Fibroblast of upper back skin (primary cell): ENCODE data around the gene FEN1.

ENCODE experiments used
- DNase-seq: peaks from one replicate; pipeline ENCODE4 v3.0.0-alpha.2; 2013

The FEN1 gene

DNA sequence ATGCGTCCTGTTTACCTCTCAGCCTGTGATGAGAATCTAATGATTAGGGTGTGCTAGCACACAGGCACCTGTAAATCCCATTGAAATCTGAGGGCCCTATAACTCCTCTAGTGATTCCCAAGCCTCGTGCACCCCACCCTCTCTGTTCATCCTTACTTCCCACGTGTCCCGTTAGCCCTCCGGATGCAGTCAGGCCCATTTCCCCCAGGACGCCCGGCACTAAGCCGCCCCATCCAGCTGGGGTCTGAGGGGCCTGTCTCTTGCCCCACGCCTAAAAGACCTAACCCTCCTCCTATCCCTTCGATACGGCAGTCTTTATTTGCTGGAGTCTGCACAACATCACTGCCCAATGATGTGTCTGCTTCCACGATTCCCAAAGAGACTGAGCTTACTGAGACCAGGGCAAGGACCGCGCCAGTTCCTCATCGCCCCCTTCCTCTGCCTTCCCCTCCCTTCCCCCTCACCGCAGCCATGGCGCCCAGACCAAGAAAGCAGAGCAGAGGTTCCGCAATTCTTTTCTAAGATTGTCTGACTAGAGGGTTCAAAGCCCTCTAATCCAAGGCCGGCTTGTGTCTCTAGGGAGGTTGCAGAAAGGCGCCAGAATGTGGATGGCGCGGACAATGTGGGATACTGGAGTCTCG, 34.3 kb downstream of the FEN1 start:
- DNase-seq, result no peak

DNA sequence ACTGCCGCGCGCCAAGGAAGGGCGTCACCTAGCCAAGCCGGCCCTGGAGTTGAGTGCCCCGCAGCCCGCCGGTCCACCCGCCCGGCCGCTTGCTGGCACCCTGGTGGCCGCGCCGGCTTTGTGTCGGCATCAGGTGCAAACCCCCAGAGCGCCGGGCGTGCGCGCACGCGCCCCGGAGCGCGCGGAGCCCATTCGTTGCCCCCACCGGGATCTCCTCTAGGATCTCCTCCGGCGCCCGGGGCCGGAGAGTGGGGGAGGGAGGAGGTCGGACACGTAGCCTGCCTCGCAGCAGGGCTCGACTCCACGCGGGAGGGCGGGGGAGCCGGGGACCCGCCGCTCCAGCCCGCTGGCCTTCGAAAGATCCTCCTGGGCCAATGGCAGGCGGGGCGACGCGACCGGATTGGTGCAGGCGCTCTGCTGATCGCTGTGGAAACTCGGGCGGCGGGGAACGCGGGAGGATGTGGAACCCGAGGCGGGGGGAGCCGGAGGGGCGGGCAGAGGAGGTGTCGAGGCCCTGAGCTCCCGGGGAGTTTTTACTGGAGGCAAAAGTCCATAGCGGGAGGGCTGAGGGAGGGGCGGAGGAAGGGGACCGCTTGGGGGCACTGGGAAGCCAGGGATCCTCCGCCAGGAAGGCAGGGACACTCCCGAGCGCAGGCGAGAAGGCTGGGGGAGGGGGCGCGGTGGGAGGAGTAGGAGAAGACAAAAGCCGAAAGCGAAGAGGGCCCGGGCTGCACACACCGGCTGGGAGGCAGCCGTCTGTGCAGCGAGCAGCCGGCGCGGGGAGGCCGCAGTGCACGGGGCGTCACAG, 35.1 kb downstream of the FEN1 start, which contains the start of gene FADS2:
Gene FADS2 (plus strand): TSS at position 730 of the 808 bp plus-strand sequence. CDS start 91 bp downstream, outside the sequence.
- DNase-seq, result peak; percentile 96

DNA sequence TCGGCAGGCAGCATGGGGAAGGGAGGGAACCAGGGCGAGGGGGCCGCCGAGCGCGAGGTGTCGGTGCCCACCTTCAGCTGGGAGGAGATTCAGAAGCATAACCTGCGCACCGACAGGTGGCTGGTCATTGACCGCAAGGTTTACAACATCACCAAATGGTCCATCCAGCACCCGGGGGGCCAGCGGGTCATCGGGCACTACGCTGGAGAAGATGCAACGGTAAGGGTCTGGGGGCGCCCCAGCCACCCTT, 35.6 kb downstream of the FEN1 start:
- no peak for DNase-seq

- DNase-seq, result peak; percentile 31
Measured at GRCh38 chr11:61828629-61829407, 36.1 kb downstream of the FEN1 start.

GRCh38 chr11:61829806-61830205, 37.1 kb downstream of the FEN1 start:
- DNase-seq, result no peak

DNA sequence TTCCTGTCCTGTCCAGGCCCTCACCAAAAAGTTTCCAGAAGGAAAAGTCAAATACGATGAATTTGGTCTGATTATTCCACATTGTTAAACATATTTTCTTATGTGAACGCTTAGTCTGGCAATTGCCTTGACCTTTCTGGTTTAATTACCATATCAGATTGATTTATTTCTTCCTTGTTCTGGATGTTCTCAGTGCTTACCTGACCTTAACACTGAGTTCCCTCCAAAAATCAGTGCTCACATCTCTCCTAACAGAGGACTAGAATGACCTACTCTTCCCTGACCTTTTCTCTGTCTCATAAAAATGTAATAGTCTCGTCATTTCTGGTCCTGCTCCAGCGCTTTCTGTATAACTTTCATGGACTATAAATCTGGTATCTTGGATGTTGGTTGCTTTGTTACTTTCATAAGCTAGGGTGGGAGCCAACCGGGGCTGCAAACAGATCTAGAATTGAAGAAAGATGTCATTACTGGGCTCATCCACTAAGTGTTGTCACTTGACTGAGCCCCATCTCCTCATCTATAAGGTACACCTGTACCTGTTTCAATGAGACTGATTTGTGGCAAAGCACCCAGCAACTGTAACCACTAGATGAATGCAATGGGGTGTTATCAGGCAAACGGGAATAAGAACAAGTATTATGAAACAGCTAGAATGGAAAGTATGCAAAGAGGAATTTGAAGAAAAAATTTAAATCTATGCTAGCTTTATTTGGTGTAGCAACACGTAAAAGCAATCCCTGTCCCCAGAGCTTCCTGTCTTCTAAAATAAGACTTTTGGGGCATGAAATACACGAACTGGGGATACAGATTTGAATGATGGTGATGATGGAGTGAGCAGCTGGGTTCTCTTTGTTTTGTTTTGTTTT, 37.8 kb downstream of the FEN1 start:
- peak; percentile 38 for DNase-seq

DNA sequence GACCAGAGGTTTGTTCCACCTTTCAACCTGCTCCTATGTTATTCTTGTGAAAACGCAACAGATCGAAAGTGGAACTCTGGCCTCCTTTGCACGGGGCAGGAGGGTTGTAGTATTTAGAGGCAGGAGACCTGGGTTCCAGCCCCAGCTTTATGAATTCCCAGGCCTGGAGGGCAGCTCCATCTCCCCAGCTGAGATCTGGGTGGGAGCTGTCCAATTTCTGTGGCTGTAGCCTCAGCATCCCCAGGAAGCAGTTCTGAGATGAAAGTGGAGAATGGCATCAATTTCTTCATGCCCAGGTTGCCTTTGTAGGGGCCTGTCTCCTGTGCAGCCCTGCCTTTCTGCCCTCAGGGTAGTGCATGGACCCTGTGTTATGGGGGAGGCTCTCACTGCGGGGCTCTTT, 39.5 kb downstream of the FEN1 start:
- DNase-seq, result no peak

DNA sequence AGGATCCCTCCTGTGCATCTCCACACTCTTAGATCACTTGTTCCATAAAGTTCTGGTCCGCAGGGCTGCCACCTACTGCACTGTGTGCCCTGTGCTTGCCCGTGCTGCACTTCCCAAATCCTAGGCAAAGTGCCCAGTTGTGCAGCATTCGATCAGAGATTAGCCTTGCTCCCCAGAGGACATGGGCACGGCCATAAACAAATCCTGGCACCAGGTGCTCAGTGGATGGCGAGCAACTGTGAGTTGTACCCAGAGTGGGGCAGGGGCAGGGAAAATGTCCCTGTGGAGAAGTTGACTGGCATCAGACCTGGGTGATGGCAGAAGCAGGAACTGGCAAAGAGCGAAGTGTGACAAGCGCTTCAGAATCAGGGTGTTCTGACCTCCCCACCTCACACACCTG, 40.0 kb downstream of the FEN1 start:
- no peak for DNase-seq

DNA sequence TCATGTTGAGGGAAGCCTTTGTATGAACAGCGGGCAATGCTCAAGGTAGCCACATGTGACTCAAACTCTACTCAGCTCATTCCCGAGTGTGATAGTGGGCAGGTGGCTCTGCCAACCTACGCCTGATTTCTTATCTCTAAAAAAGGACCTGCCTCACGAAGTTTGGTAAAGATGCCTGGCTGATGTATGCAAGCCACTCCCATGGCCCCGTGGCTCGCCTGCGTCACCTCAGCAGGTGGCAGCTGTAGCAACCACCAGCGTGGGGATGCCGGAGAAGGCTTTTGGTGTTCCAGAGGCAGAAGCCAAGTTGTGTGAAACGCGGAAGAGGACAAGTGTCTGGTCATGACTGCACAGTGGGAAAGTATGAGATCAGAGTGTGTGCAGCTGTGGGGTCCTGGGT, 40.8 kb downstream of the FEN1 start:
- DNase-seq, result no peak

DNA sequence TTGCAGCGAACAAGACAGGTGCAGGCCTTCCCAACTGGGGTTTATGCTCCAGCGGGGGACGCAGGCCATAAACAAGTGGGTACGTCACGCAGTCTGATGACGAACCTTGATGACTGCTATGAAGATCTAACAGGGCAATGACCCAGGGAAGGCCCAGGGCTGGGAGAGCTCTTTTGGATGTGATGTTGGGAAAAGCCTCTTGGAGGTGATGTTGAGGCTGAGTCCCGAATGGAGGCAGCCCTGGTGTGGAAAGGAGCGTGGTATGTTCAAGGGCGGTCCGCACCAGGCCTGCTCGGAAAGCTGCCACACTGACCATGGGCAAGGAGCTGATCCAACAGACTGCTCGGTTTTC, 41.2 kb downstream of the FEN1 start:
- DNase-seq, result no peak

- DNase-seq, result peak; percentile 74
Measured at GRCh38 chr11:61834278-61835048, 41.8 kb downstream of the FEN1 start.

DNA sequence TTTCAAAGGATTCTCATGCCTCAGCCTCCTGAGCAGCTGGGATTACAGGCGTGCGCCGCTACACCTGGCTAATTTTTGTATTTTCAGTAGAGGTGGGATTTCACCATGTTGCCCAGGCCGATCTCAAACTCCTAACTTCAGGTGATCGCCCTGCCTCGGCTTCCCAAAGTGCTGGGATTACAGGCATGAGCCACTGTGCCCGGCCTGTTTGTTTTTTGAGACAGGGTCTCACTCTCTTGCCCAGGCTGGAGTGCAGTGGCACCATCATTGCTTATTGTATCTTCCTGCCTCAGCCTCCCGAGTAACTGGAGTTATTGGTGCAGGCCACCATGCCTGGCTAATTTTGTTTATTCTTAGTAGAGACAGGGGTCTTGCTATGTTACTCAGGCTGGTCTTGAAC, 43.5 kb downstream of the FEN1 start:
- DNase-seq, result no peak

GRCh38 chr11:61837411-61838005, 44.8 kb downstream of the FEN1 start:
- no peak for DNase-seq

DNA sequence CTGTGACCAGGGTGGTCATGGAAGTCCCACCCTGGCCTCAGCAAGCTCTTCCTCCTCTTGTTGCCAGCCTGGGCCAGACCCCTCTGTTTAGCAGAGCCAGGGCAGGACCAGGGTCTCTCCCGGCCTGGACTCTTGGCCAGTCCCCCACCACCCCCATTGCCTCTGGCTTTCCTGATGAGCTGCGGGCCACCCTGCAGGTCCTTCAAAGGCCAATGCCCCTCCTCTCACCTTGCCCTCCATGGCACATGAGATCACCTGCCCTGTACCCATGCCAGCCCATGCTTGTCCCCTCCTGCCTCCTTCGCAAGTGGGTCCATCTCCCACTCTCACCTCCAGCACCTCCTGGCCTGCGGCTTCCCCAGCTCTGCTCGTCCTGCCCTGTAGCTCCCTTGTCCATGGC, 45.8 kb downstream of the FEN1 start:
- no peak for DNase-seq

DNA sequence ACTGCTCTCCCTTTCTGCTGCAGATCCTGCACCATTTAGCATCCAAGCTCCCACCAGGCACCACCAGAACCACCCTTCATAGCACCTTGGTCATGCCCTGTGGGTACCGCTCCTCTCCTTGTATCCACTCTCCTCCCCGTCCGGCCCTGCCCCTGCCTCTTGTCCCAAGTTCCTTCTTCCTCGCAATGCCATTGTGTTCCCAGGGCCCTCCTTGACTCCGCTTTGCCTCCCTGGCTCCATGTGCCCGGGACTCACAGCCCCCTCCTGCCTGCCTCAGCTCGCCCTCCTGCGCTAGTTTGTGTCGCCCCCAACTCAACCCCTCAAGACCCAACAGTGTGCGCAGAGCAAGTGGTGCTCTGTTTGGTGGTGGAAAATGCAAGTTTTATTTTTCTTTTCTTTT, 46.2 kb downstream of the FEN1 start:
- no peak for DNase-seq

DNA sequence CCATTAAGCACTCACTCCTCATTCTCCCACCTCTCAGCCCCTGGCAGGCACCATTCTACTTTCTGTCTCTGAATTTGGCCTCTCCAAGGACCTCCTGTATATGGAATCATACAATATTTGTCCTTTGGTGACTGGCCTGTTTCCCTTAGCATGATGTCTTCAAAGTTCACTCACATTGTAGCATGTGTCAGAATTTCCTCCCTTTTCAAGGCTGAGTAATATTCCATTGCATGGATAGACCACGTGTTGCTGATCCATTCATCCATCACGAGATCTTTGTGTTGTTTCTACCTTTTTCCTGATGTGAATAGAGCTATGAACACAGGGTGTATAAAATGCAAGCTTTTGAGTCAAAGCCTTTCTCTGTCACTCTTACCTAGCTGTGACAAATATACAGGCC, 47.0 kb downstream of the FEN1 start:
- DNase-seq, result no peak

DNA sequence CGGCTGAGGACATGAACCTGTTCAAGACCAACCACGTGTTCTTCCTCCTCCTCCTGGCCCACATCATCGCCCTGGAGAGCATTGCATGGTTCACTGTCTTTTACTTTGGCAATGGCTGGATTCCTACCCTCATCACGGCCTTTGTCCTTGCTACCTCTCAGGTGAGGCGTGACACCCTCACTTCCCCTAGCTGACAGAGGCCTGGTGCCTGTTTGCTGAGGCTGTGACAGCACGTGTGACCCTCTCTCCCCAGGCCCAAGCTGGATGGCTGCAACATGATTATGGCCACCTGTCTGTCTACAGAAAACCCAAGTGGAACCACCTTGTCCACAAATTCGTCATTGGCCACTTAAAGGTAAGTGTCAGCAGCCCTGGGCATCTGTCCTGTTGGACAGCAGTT, 47.7 kb downstream of the FEN1 start:
- no peak for DNase-seq

GRCh38 chr11:61841636-61842527, 49.2 kb downstream of the FEN1 start:
- DNase-seq, result no peak

- DNase-seq, result no peak
Measured at GRCh38 chr11:61842528-61842820, 49.8 kb downstream of the FEN1 start.

DNA sequence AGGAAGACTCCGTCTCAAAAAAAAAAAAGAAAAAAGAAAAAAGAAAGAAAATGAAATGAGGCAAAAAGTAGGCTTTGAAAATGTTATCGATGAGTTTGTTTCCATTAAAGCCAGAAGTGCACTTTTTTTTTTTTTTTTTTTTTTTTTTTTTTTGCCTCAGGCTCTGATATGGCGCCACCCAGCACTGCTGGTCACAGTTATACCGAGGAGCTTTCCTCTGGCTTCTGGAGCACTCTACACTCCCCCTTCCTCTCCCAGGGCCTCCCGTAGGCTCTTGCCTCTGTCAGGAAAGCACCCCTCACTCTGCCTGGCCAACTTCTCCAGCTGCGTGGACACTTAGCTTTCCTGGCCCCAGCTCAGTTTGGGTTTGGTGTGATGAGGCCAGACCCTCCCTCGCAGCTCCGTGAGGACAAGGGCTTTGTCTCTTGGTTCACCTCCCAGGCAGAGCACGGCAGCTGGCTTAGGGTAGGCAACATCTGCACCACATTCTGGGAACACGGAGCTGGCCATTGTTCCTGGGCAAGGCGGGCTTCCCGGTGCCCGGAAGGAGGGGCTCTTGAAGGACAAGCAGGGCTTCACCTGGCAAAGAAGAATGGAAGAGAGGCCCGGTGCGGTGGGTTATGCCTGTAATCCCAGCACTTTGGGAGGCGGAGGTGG, 52.3 kb downstream of the FEN1 start:
- no peak for DNase-seq
